Measurements from ENCODE around the gene BTBD19.

Gene BTBD19

GRCh38 chr1:44862829-44863401 lies 54.6 kb downstream of the BTBD19 start:
- DNase-seq: no peak
